GM12878 (cell line): ENCODE results near the gene ZNF419. TPM values are rescaled to one million over a fixed set of nuclear protein-coding genes. Genes with fewer than 3 reads are reported as not detected.
A peak's percentile ranks its signal among the peaks of the same experiment; 100 is the strongest.

ENCODE experiments used
- EGR1 ChIP-seq, 2 experiments: IDR thresholded peaks; 1 replicate in 1 of 2; 2 replicates in 1 of 2; pipeline ENCODE4 v1.6.1; 2011 to 2012; ENCODE audit warnings: low read depth in 2 of 2, low read length in 2 of 2, borderline replicate concordance in 1 of 2, mild to moderate bottlenecking in 1 of 2, moderate library complexity in 1 of 2
- EZH2 ChIP-seq: IDR thresholded peaks from 2 replicates; pipeline ENCODE4 v1.6.1; 2012; ENCODE audit warnings: low read depth, mild to moderate bottlenecking, control low read depth, inconsistent platforms, low read length, borderline replicate concordance; ENCODE audit not compliant: control insufficient read depth
- LARP7 ChIP-seq: fragments of 450-650 bp; IDR thresholded peaks from 2 replicates; pipeline ENCODE4 v1.6.1; 2017; ENCODE audit warnings: mild to moderate bottlenecking
- MEF2B ChIP-seq: fragments of 450-650 bp; IDR thresholded peaks from 2 replicates; pipeline ENCODE4 v1.6.1; 2018; ENCODE audit warnings: mild to moderate bottlenecking, moderate library complexity; ENCODE audit not compliant: partially characterized antibody, poor library complexity, severe bottlenecking
- MYC ChIP-seq: IDR thresholded peaks from 2 replicates; pipeline ENCODE4 v1.6.1; 2011; ENCODE audit warnings: mild to moderate bottlenecking, low read length, moderate library complexity, inconsistent platforms; ENCODE audit not compliant: insufficient read depth, insufficient replicate concordance, insufficient read length, severe bottlenecking
- PML ChIP-seq: IDR thresholded peaks from 2 replicates; pipeline ENCODE4 v1.6.1; 2012; ENCODE audit warnings: low read length, inconsistent platforms
- POLR2A ChIP-seq: IDR thresholded peaks from 2 replicates; pipeline ENCODE4 v1.6.1; 2011; ENCODE audit warnings: low read depth, mild to moderate bottlenecking, low read length
- RAD51 ChIP-seq: fragments of 450-650 bp; IDR thresholded peaks from 2 replicates; pipeline ENCODE4 v1.6.1; 2016; ENCODE audit warnings: moderate library complexity, mild to moderate bottlenecking, inconsistent platforms
- RELA ChIP-seq: fragments of 450-650 bp; IDR thresholded peaks from 2 replicates; pipeline ENCODE4 v1.8.0; 2014; ENCODE audit warnings: borderline replicate concordance; ENCODE audit not compliant: partially characterized antibody
- SIX5 ChIP-seq: IDR thresholded peaks from 2 replicates; pipeline ENCODE4 v1.6.1; 2011; ENCODE audit warnings: mild to moderate bottlenecking, low read depth, low read length, moderate library complexity; ENCODE audit not compliant: severe bottlenecking
- SRF ChIP-seq, 2 experiments: IDR thresholded peaks; 2 replicates each; pipeline ENCODE4 v1.6.1; 2011; ENCODE audit warnings: low read depth in 2 of 2, low read length in 2 of 2, mild to moderate bottlenecking in 1 of 2, moderate library complexity in 1 of 2
- TCF3 ChIP-seq: IDR thresholded peaks from 2 replicates; pipeline ENCODE4 v1.6.1; 2012; ENCODE audit warnings: low read depth, mild to moderate bottlenecking, low read length, borderline replicate concordance; ENCODE audit not compliant: insufficient read depth
- ZNF687 ChIP-seq: fragments of 450-650 bp; IDR thresholded peaks from 2 replicates; pipeline ENCODE4 v1.6.1; 2017; ENCODE audit warnings: mild to moderate bottlenecking, moderate library complexity
- polyA plus RNA-seq, 11 experiments: library from polyadenylated mRNA; depleted of rRNA in 4 of 11; unstranded in 6 of 11; stranded (reverse) in 5 of 11; fragments of >200 nt; fragmentation: Nextera tagmentation in 4 of 11; fragmentation: Illumina TruSeq in 1 of 11; extraction: Ambion mirVana in 4 of 11; extraction: Trizol in 1 of 11; gene quantifications; 1 replicate in 1 of 11; 2 replicates in 10 of 11; pipeline versions ENCODE4 v1.2.1 to v1.2.3, GENCODE V29; 2011 to 2016; ENCODE audit warnings: inconsistent platforms in 2 of 11, missing spikeins in 2 of 11, low read depth in 1 of 11
- total RNA-seq, 4 experiments: library from RNA; depleted of rRNA in 3 of 4; stranded (reverse); fragments of >200 nt in 3 of 4; fragmentation: Illumina TruSeq in 1 of 4; extraction: Trizol in 1 of 4; gene quantifications; 2 replicates each; pipeline versions ENCODE4 v1.2.1 to v1.2.3, GENCODE V29; 2013 to 2021
- TF ChIP-seq, protein P1 (sequence below): IDR thresholded peaks from 2 replicates; pipeline ENCODE4 v1.6.1; 2011; ENCODE audit warnings: borderline replicate concordance, low read depth, mild to moderate bottlenecking, moderate library complexity, low read length; ENCODE audit not compliant: insufficient read depth, poor library complexity, severe bottlenecking
- TF ChIP-seq, protein P2 (sequence below): fragments of 450-650 bp; IDR thresholded peaks from 2 replicates; pipeline ENCODE4 v1.6.1; 2016; ENCODE audit warnings: mild to moderate bottlenecking

Gene ZNF419
- total and polyA plus RNA-seq, 10 of the 15 experiments (the other 5 are each of a cell fraction or from before 2014, with no cell fraction given) = 0.98 to 12.8 (median 7.3) TPM

- TF ChIP-seq SIX5 (peak; percentile 79), EZH2 (no peak), ZNF687 (0 out of 2 replicates have a peak, but pooled peaks have one; percentile 41), LARP7 (0 out of 2 replicates have a peak, but pooled peaks have one; percentile 53), POLR2A (peak; percentile 88), PML (0 out of 2 replicates have a peak, but pooled peaks have one; percentile 35), RELA (no peak), TCF3 (no peak), MYC (no peak), EGR1 (IDR thresholded peaks at IDR 0.05; ENCODE audit: borderline replicate concordance in 1 of 2, low read depth in 2 of 2, low read length in 2 of 2) (peak in 1 of 2 experiments; percentile 59; a peak in 1 of 3 replicates), RAD51 (peak; percentile 14; the same call in 1 of the 2 replicates), SRF (IDR thresholded peaks at IDR 0.05; ENCODE audit: low read depth in 2 of 2, low read length in 2 of 2) (no peak), MEF2B (no peak)
- TF ChIP-seq, protein P1, sequence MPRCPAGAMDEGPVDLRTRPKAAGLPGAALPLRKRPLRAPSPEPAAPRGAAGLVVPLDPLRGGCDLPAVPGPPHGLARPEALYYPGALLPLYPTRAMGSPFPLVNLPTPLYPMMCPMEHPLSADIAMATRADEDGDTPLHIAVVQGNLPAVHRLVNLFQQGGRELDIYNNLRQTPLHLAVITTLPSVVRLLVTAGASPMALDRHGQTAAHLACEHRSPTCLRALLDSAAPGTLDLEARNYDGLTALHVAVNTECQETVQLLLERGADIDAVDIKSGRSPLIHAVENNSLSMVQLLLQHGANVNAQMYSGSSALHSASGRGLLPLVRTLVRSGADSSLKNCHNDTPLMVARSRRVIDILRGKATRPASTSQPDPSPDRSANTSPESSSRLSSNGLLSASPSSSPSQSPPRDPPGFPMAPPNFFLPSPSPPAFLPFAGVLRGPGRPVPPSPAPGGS = no peak
- TF ChIP-seq, protein P2, sequence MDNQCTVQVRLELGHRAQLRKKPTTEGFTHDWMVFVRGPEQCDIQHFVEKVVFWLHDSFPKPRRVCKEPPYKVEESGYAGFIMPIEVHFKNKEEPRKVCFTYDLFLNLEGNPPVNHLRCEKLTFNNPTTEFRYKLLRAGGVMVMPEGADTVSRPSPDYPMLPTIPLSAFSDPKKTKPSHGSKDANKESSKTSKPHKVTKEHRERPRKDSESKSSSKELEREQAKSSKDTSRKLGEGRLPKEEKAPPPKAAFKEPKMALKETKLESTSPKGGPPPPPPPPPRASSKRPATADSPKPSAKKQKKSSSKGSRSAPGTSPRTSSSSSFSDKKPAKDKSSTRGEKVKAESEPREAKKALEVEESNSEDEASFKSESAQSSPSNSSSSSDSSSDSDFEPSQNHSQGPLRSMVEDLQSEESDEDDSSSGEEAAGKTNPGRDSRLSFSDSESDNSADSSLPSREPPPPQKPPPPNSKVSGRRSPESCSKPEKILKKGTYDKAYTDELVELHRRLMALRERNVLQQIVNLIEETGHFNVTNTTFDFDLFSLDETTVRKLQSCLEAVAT = peak; percentile 86
These were observed 39.8 kb downstream of the ZNF419 start, which contains the start of gene ZNF549 (continued) for GRCh38 chr19:57527136-57527881.
